ENCODE results near the gene RFX2. TPM values are rescaled to one million over a fixed set of nuclear protein-coding genes. Genes with fewer than 3 reads are reported as not detected.

Gene RFX2
- total RNA-seq, 6 experiments from 2014 or later, result 1.6 to 2.9 (median 1.9) TPM

DNA sequence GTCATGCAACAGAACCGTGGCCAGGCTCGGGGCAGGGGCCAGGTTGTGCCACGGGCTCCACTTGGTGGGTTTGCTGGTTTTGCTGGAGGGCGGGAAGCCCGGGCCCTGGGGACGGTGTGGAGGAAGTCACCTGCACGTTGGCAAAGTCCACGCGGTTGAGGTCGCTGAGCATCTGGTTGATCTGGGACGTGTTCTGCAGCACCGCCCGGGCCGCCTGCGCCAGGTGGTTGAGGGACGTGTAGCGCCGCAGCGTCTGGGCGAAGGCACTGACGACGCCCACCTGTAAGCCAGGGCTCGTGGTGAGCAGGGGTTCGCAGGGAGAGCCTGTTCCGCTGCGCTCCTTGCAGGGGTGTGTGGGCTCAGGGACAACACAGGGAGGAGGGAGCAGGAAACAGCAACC lies 107.7 kb downstream of the RFX2 start:
- ATAC-seq, result no peak
- no peak overlapping the region for H3K4me3 ChIP-seq
- DNase-seq, result no peak
- intact Hi-C loops (cut with DNase I), result no loop called here
- H3K36me3 ChIP-seq, result no peaks in the 10 kb centered on the region
- H3K9me3 ChIP-seq, result no peaks in the 10 kb centered on the region
- H3K4me1 ChIP-seq, result no peaks in the 10 kb centered on the region
- H3K27ac ChIP-seq, result no peak overlapping the region
- H3K27me3 ChIP-seq, result no peaks in the 10 kb centered on the region
- 88% methylated on average over 3 of the region's 26 CpGs for WGBS (ENCODE audit: insufficient coverage, low coverage, low lambda C conversion rate, missing lambda C conversion rate)
- TF ChIP-seq CTCF (IDR thresholded peaks at IDR 0.05) (no peak), POLR2A (IDR thresholded peaks at IDR 0.05) (no peak)

DNA sequence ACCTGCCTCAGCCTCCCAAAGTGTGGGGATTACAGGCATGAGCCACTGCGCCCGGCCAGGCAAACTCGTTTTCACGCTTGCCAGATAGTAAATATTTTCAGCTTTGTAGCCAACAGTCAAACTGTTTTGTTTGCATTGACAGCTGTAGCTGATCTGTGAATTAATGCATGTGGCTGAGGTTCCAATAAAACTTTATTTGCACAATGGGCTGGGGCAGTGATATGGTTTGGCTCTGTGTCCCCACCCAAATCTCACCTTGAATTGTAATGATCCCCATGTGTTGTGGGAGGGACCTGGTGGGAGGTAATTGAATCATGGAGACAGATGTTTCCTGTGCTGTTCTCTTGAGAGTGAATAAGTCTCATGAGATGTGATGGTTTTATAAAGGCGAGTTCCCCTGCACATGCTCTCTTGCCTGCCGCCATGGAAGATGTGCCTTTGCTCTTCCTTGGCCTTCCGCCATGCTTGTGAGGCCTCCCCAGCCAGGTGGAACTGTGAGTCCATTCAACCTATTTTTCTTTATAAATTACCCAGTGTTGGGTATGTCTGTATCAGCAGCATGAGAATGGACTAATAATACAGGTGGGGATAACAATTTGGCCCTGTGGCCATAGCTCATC lies 110.0 kb downstream of the RFX2 start:
- Histone ChIP-seq H3K9me3 (no peaks in the 10 kb centered on the region), H3K27ac (no peak overlapping the region), H3K4me3 (no peak overlapping the region), H3K27me3 (no peaks in the 10 kb centered on the region), H3K4me1 (no peaks in the 10 kb centered on the region), H3K36me3 (no peaks in the 10 kb centered on the region)
- no peak for TF ChIP-seq POLR2A (IDR thresholded peaks at IDR 0.05)
- TF ChIP-seq CTCF (IDR thresholded peaks at IDR 0.05), result no peak
- intact Hi-C loops (cut with DNase I), result no loop called here
- WGBS (ENCODE audit: insufficient coverage, low coverage, low lambda C conversion rate, missing lambda C conversion rate), result 85% methylated on average over 3 of the region's 7 CpGs
- ATAC-seq (no peak), DNase-seq (no peak)

DNA sequence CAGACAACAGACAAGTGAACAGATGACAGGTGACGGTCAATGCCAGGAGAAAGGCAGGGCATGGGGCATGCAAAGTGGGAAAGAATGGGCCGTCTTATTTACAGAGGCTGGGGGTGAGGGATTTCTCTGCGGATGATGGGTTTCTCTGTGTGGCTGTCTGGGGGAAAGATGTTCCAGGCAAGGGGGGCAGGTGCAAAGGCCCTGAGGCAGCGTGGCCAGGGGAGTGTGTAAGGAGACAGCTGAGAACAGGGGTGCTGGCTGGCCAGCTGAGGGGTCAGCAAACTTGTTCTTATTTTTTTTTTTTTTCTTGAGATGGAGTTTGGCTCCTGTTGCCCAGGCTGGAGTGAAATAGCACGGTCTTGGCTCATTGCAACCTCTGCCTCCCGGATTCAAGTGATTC lies 110.6 kb downstream of the RFX2 start:
- DNase-seq (no peak), ATAC-seq (no peak)
- Histone ChIP-seq H3K9me3 (no peaks in the 10 kb centered on the region), H3K4me1 (no peaks in the 10 kb centered on the region), H3K36me3 (no peaks in the 10 kb centered on the region), H3K27me3 (no peaks in the 10 kb centered on the region), H3K4me3 (no peak overlapping the region), H3K27ac (no peak overlapping the region)
- TF ChIP-seq CTCF (IDR thresholded peaks at IDR 0.05) (no peak), POLR2A (IDR thresholded peaks at IDR 0.05) (no peak)
- 92% methylated on average over 4 of the region's 6 CpGs for WGBS (ENCODE audit: insufficient coverage, low coverage, low lambda C conversion rate, missing lambda C conversion rate)
- intact Hi-C loops (cut with DNase I), result no loop called here

GRCh38 chr19:5997371-5997770 lies 112.9 kb downstream of the RFX2 start:
- TF ChIP-seq POLR2A (IDR thresholded peaks at IDR 0.05) (no peak), CTCF (IDR thresholded peaks at IDR 0.05) (no peak)
- Histone ChIP-seq H3K4me3 (no peak overlapping the region), H3K36me3 (no peaks in the 10 kb centered on the region), H3K27me3 (no peaks in the 10 kb centered on the region), H3K27ac (no peak overlapping the region), H3K4me1 (no peaks in the 10 kb centered on the region), H3K9me3 (no peaks in the 10 kb centered on the region)
- DNase-seq (no peak), ATAC-seq (no peak)
- intact Hi-C loops (cut with DNase I), result no loop called here
- 66% methylated on average over 5 of the region's 17 CpGs for WGBS (ENCODE audit: insufficient coverage, low coverage, low lambda C conversion rate, missing lambda C conversion rate)

Data from right lobe of liver (tissue), 6 donors.